ENCODE data around the gene PEAK1.

- no peak for TF ChIP-seq CTCF (conservative IDR thresholded peaks at IDR 0.05 in 1 of 2, IDR thresholded peaks at IDR 0.05 in 1 of 2; ENCODE audit: low read depth in 1 of 2, low read length in 2 of 2)
- no peak for TF ChIP-seq EZH2 (IDR thresholded peaks at IDR 0.05; ENCODE audit: low read length, missing control alignments)
Measured at GRCh38 chr15:77144026-77144425, 275.9 kb downstream of the PEAK1 start.

Measured in fibroblast of lung (primary cell).